HepG2 (cell line): ENCODE results near the gene KLF16. TPM values are rescaled to one million over a fixed set of nuclear protein-coding genes. Genes with fewer than 3 reads are reported as not detected.

Experiments
- FOSL1 ChIP-seq: sonication (generic); formaldehyde crosslinking; IDR thresholded peaks from 2 replicates; pipeline ENCODE4 v1.9.0; 2021; ENCODE audit warnings: missing genetic modification reagents, borderline replicate concordance
- MZF1 ChIP-seq: sonication (generic); formaldehyde crosslinking; IDR thresholded peaks from 2 replicates; pipeline ENCODE4 v1.8.1; 2023; ENCODE audit warnings: mild to moderate bottlenecking, missing genetic modification reagents, borderline replicate concordance
- NCOA2 ChIP-seq: sonication (generic); formaldehyde crosslinking; IDR thresholded peaks from 2 replicates; pipeline ENCODE4 v1.8.0; 2022; ENCODE audit warnings: inconsistent platforms
- NFKBIZ ChIP-seq: IDR thresholded peaks from 2 replicates; pipeline ENCODE4 v1.6.1; 2018; ENCODE audit warnings: missing genetic modification reagents, missing compliant biosample characterization
- NR1H2 ChIP-seq: sonication (generic); formaldehyde crosslinking; IDR thresholded peaks from 2 replicates; pipeline ENCODE4 v1.8.1; 2022; ENCODE audit warnings: low read depth, missing genetic modification reagents, borderline replicate concordance
- ZFP41 ChIP-seq: sonication (generic); formaldehyde crosslinking; IDR thresholded peaks from 2 replicates; pipeline ENCODE4 v1.4.0; 2020; ENCODE audit warnings: mild to moderate bottlenecking, missing genetic modification reagents, borderline replicate concordance
- ZNF18 ChIP-seq: sonication (generic); formaldehyde crosslinking; IDR thresholded peaks from 2 replicates; pipeline ENCODE4 v1.8.0; 2022; ENCODE audit warnings: mild to moderate bottlenecking, missing genetic modification reagents; ENCODE audit not compliant: insufficient replicate concordance
- ZNF468 ChIP-seq: sonication (generic); formaldehyde crosslinking; IDR thresholded peaks from 2 replicates; pipeline ENCODE4 v1.8.0; 2022; ENCODE audit warnings: mild to moderate bottlenecking, moderate library complexity, missing genetic modification reagents
- ZNF530 ChIP-seq: sonication (generic); formaldehyde crosslinking; IDR thresholded peaks from 2 replicates; pipeline ENCODE4 v1.5.0; 2020; ENCODE audit warnings: low read depth, mild to moderate bottlenecking, missing genetic modification reagents
- ZNF609 ChIP-seq: sonication (generic); formaldehyde crosslinking; IDR thresholded peaks from 2 replicates; pipeline ENCODE4 v1.4.0; 2020; ENCODE audit warnings: mild to moderate bottlenecking, missing genetic modification reagents, borderline replicate concordance
- polyA plus RNA-seq, 8 experiments: library from polyadenylated mRNA; depleted of rRNA in 3 of 8; stranded (reverse) in 7 of 8; unstranded in 1 of 8; fragments of >200 nt; fragmentation: Illumina TruSeq in 4 of 8; extraction: Trizol in 4 of 8; gene quantifications; 2 replicates each; pipeline versions ENCODE4 v1.2.1 to v1.2.3, GENCODE V29; 2011 to 2016; ENCODE audit warnings: low read depth in 4 of 8, missing spikeins in 1 of 8, mixed read lengths in 1 of 8; ENCODE audit not compliant: insufficient read depth in 1 of 8
- total RNA-seq, 5 experiments: library from RNA; depleted of rRNA; stranded (reverse); fragments of >200 nt; fragmentation: Illumina TruSeq; extraction: Trizol; gene quantifications; 2 replicates each; pipeline ENCODE4 v1.2.3, GENCODE V29; 2016; ENCODE audit warnings: low read depth in 1 of 5
- TF ChIP-seq, protein P1 (sequence below): sonication (generic); formaldehyde crosslinking; IDR thresholded peaks from 2 replicates; pipeline ENCODE4 v1.4.0; 2020; ENCODE audit warnings: mild to moderate bottlenecking, missing genetic modification reagents
- TF ChIP-seq, protein P2 (sequence below): sonication (generic); formaldehyde crosslinking; IDR thresholded peaks from 2 replicates; pipeline ENCODE4 v1.4.0; 2020; ENCODE audit warnings: missing genetic modification reagents
- TF ChIP-seq, protein P3 (sequence below): IDR thresholded peaks from 2 replicates; pipeline ENCODE4 v1.6.1; 2016
- TF ChIP-seq, protein P4 (sequence below): sonication (generic); formaldehyde crosslinking; IDR thresholded peaks from 2 replicates; pipeline ENCODE4 v1.5.0; 2020; ENCODE audit warnings: missing genetic modification reagents

The KLF16 gene
- total and polyA plus RNA-seq, 2 of the 13 experiments (the other 11 are each of a cell fraction or from before 2014, with no cell fraction given), result 3.5 to 6.7 TPM

- TF ChIP-seq ZNF609 (CRISPR knock-in tag) (no peak), NCOA2 (CRISPR knock-in tag) (no peak), NR1H2 (CRISPR knock-in tag) (no peak), ZNF530 (no peak), ZNF18 (CRISPR knock-in tag) (no peak), ZFP41 (no peak), ZNF468 (no peak), NFKBIZ (CRISPR knock-in tag) (no peak), FOSL1 (CRISPR knock-in tag) (no peak), MZF1 (CRISPR knock-in tag) (no peak)
- TF ChIP-seq, protein P1, sequence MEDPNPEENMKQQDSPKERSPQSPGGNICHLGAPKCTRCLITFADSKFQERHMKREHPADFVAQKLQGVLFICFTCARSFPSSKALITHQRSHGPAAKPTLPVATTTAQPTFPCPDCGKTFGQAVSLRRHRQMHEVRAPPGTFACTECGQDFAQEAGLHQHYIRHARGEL (CRISPR knock-in tag), result no peak
- TF ChIP-seq, protein P2, sequence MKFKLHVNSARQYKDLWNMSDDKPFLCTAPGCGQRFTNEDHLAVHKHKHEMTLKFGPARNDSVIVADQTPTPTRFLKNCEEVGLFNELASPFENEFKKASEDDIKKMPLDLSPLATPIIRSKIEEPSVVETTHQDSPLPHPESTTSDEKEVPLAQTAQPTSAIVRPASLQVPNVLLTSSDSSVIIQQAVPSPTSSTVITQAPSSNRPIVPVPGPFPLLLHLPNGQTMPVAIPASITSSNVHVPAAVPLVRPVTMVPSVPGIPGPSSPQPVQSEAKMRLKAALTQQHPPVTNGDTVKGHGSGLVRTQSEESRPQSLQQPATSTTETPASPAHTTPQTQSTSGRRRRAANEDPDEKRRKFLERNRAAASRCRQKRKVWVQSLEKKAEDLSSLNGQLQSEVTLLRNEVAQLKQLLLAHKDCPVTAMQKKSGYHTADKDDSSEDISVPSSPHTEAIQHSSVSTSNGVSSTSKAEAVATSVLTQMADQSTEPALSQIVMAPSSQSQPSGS (CRISPR knock-in tag), result no peak
- TF ChIP-seq, protein P3, sequence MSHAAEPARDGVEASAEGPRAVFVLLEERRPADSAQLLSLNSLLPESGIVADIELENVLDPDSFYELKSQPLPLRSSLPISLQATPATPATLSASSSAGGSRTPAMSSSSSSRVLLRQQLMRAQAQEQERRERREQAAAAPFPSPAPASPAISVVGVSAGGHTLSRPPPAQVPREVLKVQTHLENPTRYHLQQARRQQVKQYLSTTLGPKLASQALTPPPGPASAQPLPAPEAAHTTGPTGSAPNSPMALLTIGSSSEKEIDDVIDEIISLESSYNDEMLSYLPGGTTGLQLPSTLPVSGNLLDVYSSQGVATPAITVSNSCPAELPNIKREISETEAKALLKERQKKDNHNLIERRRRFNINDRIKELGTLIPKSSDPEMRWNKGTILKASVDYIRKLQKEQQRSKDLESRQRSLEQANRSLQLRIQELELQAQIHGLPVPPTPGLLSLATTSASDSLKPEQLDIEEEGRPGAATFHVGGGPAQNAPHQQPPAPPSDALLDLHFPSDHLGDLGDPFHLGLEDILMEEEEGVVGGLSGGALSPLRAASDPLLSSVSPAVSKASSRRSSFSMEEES (CRISPR knock-in tag), result 0 out of 2 replicates have a peak, but pooled peaks have one; percentile 27
- TF ChIP-seq, protein P4, sequence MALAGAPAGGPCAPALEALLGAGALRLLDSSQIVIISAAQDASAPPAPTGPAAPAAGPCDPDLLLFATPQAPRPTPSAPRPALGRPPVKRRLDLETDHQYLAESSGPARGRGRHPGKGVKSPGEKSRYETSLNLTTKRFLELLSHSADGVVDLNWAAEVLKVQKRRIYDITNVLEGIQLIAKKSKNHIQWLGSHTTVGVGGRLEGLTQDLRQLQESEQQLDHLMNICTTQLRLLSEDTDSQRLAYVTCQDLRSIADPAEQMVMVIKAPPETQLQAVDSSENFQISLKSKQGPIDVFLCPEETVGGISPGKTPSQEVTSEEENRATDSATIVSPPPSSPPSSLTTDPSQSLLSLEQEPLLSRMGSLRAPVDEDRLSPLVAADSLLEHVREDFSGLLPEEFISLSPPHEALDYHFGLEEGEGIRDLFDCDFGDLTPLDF (CRISPR knock-in tag), result no peak
These were observed 23.5 kb downstream of the KLF16 start (continued) for GRCh38 chr19:1839658-1840540.
